ENCODE data around the gene RIPPLY2.

Gene RIPPLY2

GRCh38 chr6:83867527-83868161 is 14.5 kb downstream of the RIPPLY2 start:
- ATAC-seq, result no peak
- no peak for TF ChIP-seq ESRRG (CRISPR knock-in tag; IDR thresholded peaks at IDR 0.05)

DNA sequence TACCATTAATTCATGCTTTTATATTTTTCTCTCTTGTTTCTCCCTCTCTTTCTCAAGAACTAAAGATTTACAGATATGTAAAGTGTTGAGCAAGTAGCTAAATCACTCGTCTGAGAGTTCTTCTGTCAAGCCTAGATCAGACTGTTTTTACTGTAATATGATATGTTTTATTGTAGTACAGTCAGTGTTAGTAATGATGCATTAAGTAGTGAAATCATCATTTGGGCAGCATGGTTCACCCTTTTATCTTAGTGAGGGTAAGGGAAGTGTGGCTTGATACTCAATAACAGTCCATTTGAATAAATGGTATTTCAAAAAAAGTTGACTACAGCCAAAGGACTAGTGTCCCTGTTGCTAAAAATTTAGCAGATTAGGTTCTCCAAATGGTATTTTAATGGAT is 15.5 kb downstream of the RIPPLY2 start:
- ATAC-seq, result 0 out of 3 replicates have a peak, but pooled peaks have one; percentile 31
- TF ChIP-seq ZNF565 (CRISPR knock-in tag; conservative IDR thresholded peaks at IDR 0.05; ENCODE audit: low read depth) (no peak), BACH2 (CRISPR knock-in tag; IDR thresholded peaks at IDR 0.05; ENCODE audit: borderline replicate concordance) (no peak), CSDC2 (CRISPR knock-in tag; IDR thresholded peaks at IDR 0.05) (no peak), ZNF70 (CRISPR knock-in tag; IDR thresholded peaks at IDR 0.05) (no peak), ISL1 (CRISPR knock-in tag; IDR thresholded peaks at IDR 0.05) (no peak), RARB (CRISPR knock-in tag; IDR thresholded peaks at IDR 0.05) (no peak), ARNTL (CRISPR knock-in tag; IDR thresholded peaks at IDR 0.05; ENCODE audit: borderline replicate concordance, low read depth) (no peak), ZFP3 (CRISPR knock-in tag; IDR thresholded peaks at IDR 0.05) (no peak), ESRRG (CRISPR knock-in tag; IDR thresholded peaks at IDR 0.05) (no peak)
- TF ChIP-seq, protein P1, sequence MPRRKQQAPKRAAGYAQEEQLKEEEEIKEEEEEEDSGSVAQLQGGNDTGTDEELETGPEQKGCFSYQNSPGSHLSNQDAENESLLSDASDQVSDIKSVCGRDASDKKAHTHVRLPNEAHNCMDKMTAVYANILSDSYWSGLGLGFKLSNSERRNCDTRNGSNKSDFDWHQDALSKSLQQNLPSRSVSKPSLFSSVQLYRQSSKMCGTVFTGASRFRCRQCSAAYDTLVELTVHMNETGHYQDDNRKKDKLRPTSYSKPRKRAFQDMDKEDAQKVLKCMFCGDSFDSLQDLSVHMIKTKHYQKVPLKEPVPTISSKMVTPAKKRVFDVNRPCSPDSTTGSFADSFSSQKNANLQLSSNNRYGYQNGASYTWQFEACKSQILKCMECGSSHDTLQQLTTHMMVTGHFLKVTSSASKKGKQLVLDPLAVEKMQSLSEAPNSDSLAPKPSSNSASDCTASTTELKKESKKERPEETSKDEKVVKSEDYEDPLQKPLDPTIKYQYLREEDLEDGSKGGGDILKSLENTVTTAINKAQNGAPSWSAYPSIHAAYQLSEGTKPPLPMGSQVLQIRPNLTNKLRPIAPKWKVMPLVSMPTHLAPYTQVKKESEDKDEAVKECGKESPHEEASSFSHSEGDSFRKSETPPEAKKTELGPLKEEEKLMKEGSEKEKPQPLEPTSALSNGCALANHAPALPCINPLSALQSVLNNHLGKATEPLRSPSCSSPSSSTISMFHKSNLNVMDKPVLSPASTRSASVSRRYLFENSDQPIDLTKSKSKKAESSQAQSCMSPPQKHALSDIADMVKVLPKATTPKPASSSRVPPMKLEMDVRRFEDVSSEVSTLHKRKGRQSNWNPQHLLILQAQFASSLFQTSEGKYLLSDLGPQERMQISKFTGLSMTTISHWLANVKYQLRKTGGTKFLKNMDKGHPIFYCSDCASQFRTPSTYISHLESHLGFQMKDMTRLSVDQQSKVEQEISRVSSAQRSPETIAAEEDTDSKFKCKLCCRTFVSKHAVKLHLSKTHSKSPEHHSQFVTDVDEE (CRISPR knock-in tag; IDR thresholded peaks at IDR 0.05), result no peak
- TF ChIP-seq, protein P2, sequence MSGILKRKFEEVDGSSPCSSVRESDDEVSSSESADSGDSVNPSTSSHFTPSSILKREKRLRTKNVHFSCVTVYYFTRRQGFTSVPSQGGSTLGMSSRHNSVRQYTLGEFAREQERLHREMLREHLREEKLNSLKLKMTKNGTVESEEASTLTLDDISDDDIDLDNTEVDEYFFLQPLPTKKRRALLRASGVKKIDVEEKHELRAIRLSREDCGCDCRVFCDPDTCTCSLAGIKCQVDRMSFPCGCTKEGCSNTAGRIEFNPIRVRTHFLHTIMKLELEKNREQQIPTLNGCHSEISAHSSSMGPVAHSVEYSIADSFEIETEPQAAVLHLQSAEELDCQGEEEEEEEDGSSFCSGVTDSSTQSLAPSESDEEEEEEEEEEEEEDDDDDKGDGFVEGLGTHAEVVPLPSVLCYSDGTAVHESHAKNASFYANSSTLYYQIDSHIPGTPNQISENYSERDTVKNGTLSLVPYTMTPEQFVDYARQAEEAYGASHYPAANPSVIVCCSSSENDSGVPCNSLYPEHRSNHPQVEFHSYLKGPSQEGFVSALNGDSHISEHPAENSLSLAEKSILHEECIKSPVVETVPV (CRISPR knock-in tag; IDR thresholded peaks at IDR 0.05), result no peak

- TF ChIP-seq ZFP30 (CRISPR knock-in tag; IDR thresholded peaks at IDR 0.05), result no peak
- TF ChIP-seq ZNF565 (CRISPR knock-in tag; conservative IDR thresholded peaks at IDR 0.05; ENCODE audit: low read depth), result no peak
- TF ChIP-seq SNAI2 (CRISPR knock-in tag; IDR thresholded peaks at IDR 0.05), result no peak
- TF ChIP-seq PPARA (CRISPR knock-in tag; IDR thresholded peaks at IDR 0.05; ENCODE audit: borderline replicate concordance), result no peak
- TF ChIP-seq, protein P3, sequence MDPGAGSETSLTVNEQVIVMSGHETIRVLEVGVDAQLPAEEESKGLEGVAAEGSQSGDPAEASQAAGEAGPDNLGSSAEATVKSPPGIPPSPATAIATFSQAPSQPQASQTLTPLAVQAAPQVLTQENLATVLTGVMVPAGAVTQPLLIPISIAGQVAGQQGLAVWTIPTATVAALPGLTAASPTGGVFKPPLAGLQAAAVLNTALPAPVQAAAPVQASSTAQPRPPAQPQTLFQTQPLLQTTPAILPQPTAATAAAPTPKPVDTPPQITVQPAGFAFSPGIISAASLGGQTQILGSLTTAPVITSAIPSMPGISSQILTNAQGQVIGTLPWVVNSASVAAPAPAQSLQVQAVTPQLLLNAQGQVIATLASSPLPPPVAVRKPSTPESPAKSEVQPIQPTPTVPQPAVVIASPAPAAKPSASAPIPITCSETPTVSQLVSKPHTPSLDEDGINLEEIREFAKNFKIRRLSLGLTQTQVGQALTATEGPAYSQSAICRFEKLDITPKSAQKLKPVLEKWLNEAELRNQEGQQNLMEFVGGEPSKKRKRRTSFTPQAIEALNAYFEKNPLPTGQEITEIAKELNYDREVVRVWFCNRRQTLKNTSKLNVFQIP (CRISPR knock-in tag; IDR thresholded peaks at IDR 0.05; ENCODE audit: borderline replicate concordance, low read depth), result no peak
- TF ChIP-seq, protein P1 (CRISPR knock-in tag; IDR thresholded peaks at IDR 0.05), result no peak
- no peak for TF ChIP-seq OSR1 (CRISPR knock-in tag; IDR thresholded peaks at IDR 0.05)
- no peak for TF ChIP-seq CSDC2 (CRISPR knock-in tag; IDR thresholded peaks at IDR 0.05)
- no peak for TF ChIP-seq BACH2 (CRISPR knock-in tag; IDR thresholded peaks at IDR 0.05; ENCODE audit: borderline replicate concordance)
- TF ChIP-seq, protein P4, sequence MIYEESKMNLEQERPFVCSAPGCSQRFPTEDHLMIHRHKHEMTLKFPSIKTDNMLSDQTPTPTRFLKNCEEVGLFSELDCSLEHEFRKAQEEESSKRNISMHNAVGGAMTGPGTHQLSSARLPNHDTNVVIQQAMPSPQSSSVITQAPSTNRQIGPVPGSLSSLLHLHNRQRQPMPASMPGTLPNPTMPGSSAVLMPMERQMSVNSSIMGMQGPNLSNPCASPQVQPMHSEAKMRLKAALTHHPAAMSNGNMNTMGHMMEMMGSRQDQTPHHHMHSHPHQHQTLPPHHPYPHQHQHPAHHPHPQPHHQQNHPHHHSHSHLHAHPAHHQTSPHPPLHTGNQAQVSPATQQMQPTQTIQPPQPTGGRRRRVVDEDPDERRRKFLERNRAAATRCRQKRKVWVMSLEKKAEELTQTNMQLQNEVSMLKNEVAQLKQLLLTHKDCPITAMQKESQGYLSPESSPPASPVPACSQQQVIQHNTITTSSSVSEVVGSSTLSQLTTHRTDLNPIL (CRISPR knock-in tag; IDR thresholded peaks at IDR 0.05; ENCODE audit: low read depth), result no peak
- TF ChIP-seq ARNTL (CRISPR knock-in tag; IDR thresholded peaks at IDR 0.05; ENCODE audit: borderline replicate concordance, low read depth), result no peak
- TF ChIP-seq ZC3H10 (CRISPR knock-in tag; IDR thresholded peaks at IDR 0.05), result no peak
- ATAC-seq, result no peak
Observed at GRCh38 chr6:83870649-83871048, 17.5 kb downstream of the RIPPLY2 start.

Data from SK-N-SH treated with all-trans-retinoic acid at 6 μM for 48 hours (cell line).